GM12891 (cell line): Measurements from ENCODE around the gene SULT1E1.

Experiments
- DNase-seq: peaks from one replicate; pipeline ENCODE4 v3.0.0; 2011; ENCODE audit warnings: low spot score; ENCODE audit not compliant: insufficient read length
- FAIRE-seq: peaks from 2 replicates; lab custom pipeline; 2011; peaks lifted over from hg19 to GRCh38; lab: Jason Lieb, UNC
- PAX5 ChIP-seq: IDR thresholded peaks from 2 replicates; pipeline ENCODE4 v1.6.1; 2011; ENCODE audit warnings: low read length, moderate library complexity, mild to moderate bottlenecking; ENCODE audit not compliant: insufficient read depth, severe bottlenecking
- POLR2A ChIP-seq: IDR thresholded peaks from 2 replicates; pipeline ENCODE4 v1.6.1; 2011; ENCODE audit warnings: low read depth, low read length, control low read depth
- POLR2AphosphoS5 ChIP-seq: IDR thresholded peaks from 2 replicates; pipeline ENCODE4 v1.6.1; 2011; ENCODE audit warnings: low read depth, low read length, control low read depth
- POU2F2 ChIP-seq: IDR thresholded peaks from 2 replicates; pipeline ENCODE4 v1.6.1; 2011; ENCODE audit warnings: low read depth, mild to moderate bottlenecking, control low read depth, low read length, moderate library complexity
- SPI1 ChIP-seq: IDR thresholded peaks from 2 replicates; pipeline ENCODE4 v1.6.1; 2011; ENCODE audit warnings: low read depth, low read length, control low read depth
- TAF1 ChIP-seq: IDR thresholded peaks from 2 replicates; pipeline ENCODE4 v1.6.1; 2011; ENCODE audit warnings: low read depth, low read length, control low read depth

Gene SULT1E1

GRCh38 chr4:69813628-69814027 is 46.3 kb downstream of the SULT1E1 start:
- TF ChIP-seq POU2F2 (no peak), SPI1 (no peak), PAX5 (no peak), POLR2A (no peak), TAF1 (no peak), POLR2AphosphoS5 (no peak)
- no peak for FAIRE-seq
- no peak for DNase-seq

- DNase-seq: no peak
- FAIRE-seq: no peak
- TF ChIP-seq POLR2AphosphoS5: no peak
- TF ChIP-seq POLR2A: no peak
- no peak for TF ChIP-seq TAF1
- no peak for TF ChIP-seq PAX5
- TF ChIP-seq SPI1: no peak
- TF ChIP-seq POU2F2: no peak
These were observed 48.8 kb downstream of the SULT1E1 start for GRCh38 chr4:69811166-69811565.

- DNase-seq: no peak
- TF ChIP-seq SPI1 (no peak), POLR2AphosphoS5 (no peak), POU2F2 (no peak), TAF1 (no peak), PAX5 (no peak), POLR2A (no peak)
These were observed 59.3 kb downstream of the SULT1E1 start for GRCh38 chr4:69800599-69800998.

GRCh38 chr4:69799337-69799736 is 60.6 kb downstream of the SULT1E1 start:
- no peak for DNase-seq
- no peak for TF ChIP-seq TAF1
- TF ChIP-seq PAX5: no peak
- TF ChIP-seq SPI1: no peak
- TF ChIP-seq POLR2AphosphoS5: no peak
- no peak for TF ChIP-seq POLR2A
- TF ChIP-seq POU2F2: no peak
- FAIRE-seq: no peak

More at GRCh38 chr4:69800599-69800998, 59.3 kb downstream of the SULT1E1 start:
- FAIRE-seq: no peak

- FAIRE-seq (no peak), DNase-seq (no peak)
- TF ChIP-seq PAX5 (no peak), POU2F2 (no peak), POLR2A (no peak), SPI1 (no peak), POLR2AphosphoS5 (no peak), TAF1 (no peak)
These were observed 66.2 kb downstream of the SULT1E1 start for GRCh38 chr4:69793732-69794131.
